ENCODE results near the gene GKAP1. TPM values are rescaled to one million over a fixed set of nuclear protein-coding genes. Genes with fewer than 3 reads are reported as not detected.

GKAP1 gene
- total and polyA plus RNA-seq, 2 donors (not counting 3 experiments of a cell fraction or from before 2014, with no cell fraction given): 1.3 to 2.5 TPM

GRCh38 chr9:83714329-83714728 lies 103.2 kb downstream of the GKAP1 start:
- FAIRE-seq (no peak), DNase-seq (ENCODE audit: low read depth, low spot score) (peak; percentile 38)
- CTCF ChIA-PET: interaction anchor here (2.5 kb wide), 1 partner anchor 94 kb away, joined by 16 read pairs; no protein-coding TSS in a partner anchor
- Histone ChIP-seq H3K4me1 (ENCODE audit: control insufficient read depth, extremely low read depth, insufficient read depth, low read length) (no peaks in the 10 kb centered on the region), H3K27me3 (ENCODE audit: control insufficient read depth in 2 of 2, insufficient read depth in 2 of 2, low read length in 2 of 2) (no peaks in the 10 kb centered on the region), H3K36me3 (ENCODE audit: control insufficient read depth in 2 of 2, extremely low read depth in 1 of 2, insufficient read depth in 2 of 2, low read length in 2 of 2) (no peaks in the 10 kb centered on the region), H2AFZ (ENCODE audit: low read depth, low read length) (no peak overlapping the region), H3K9me3 (replicated peaks; ENCODE audit: control insufficient read depth, insufficient read depth, low read length) (no peaks in the 10 kb centered on the region), H4K20me1 (replicated peaks; ENCODE audit: control insufficient read depth, extremely low read depth, insufficient read depth, low read length) (no peaks in the 10 kb centered on the region), H3K27ac (ENCODE audit: insufficient read depth, low read depth, low read length) (no peak overlapping the region), H3K4me2 (ENCODE audit: insufficient read depth, low read length) (no peak overlapping the region), H3K9me1 (replicated peaks; ENCODE audit: control insufficient read depth, extremely low read depth, insufficient read depth, low read length) (no peaks in the 10 kb centered on the region), H3K4me3 (replicated peaks in 1 of 3; ENCODE audit: insufficient read depth in 1 of 3, low read depth in 1 of 3, low read length in 3 of 3) (no peak overlapping the region), H3K9ac (replicated peaks; ENCODE audit: extremely low read depth, insufficient read depth, low read length) (no peak overlapping the region), H3K79me2 (ENCODE audit: control insufficient read depth, insufficient read depth, low read length) (no peaks in the 10 kb centered on the region)
- dilution Hi-C loops (cut with MboI; ENCODE audit: extremely low pct_ligation_motif_present, low sequenced_read_pairs) (no loop called here), intact Hi-C loops (cut with micrococcal nuclease) (loop anchor here (1.0 kb wide), 1 partner anchor 94 kb away; no protein-coding TSS in a partner anchor)
- no TSS peak for BruUV-seq (replicated peaks)
- POLR2A ChIA-PET: no interaction called here
- TF ChIP-seq CTCF (IDR thresholded peaks at IDR 0.05; ENCODE audit: extremely low read depth in 1 of 2, insufficient read depth in 1 of 2, low read depth in 1 of 2, low read length in 2 of 2) (peak; percentile 14 to 38), FOS (IDR thresholded peaks at IDR 0.05; ENCODE audit: borderline replicate concordance, insufficient read depth, low read length) (no peak), POLR2AphosphoS5 (IDR thresholded peaks at IDR 0.05; ENCODE audit: insufficient read depth, low read depth, low read length) (no peak), MYC (IDR thresholded peaks at IDR 0.05; ENCODE audit: low read depth, low read length) (no peak), JUN (IDR thresholded peaks at IDR 0.05; ENCODE audit: borderline replicate concordance, insufficient read depth, insufficient read length, low read depth) (no peak), GATA2 (IDR thresholded peaks at IDR 0.05; ENCODE audit: insufficient read depth, insufficient read length, low read depth, low read length) (no peak), EZH2 (IDR thresholded peaks at IDR 0.05; ENCODE audit: borderline replicate concordance, low read depth, low read length, severe bottlenecking) (no peak), MAX (IDR thresholded peaks at IDR 0.05; ENCODE audit: insufficient read depth, insufficient read length) (no peak)
